Mucosa of rectum (tissue), 2 donors: ENCODE measurements around the gene DPEP3.
"Not testable (repeated sequence)": the region's sequence is repeated elsewhere in the genome, so short reads cannot be mapped to it uniquely, and the experiment has no call there.

Experiments used
- H3K27ac ChIP-seq, 2 donors: one replicate each; pipeline ENCODE4 v1.7.0; 2013; ENCODE audit warnings: inconsistent platforms in 2 of 2, low read depth in 2 of 2, low read length in 2 of 2
- H3K27me3 ChIP-seq, 2 donors: one replicate each; pipeline ENCODE4 v1.7.0; 2013; ENCODE audit warnings: low read length in 2 of 2; ENCODE audit not compliant: control insufficient read depth in 2 of 2, insufficient read depth in 2 of 2
- H3K36me3 ChIP-seq, 2 donors: one replicate each; pipeline ENCODE4 v1.7.0; 2013; ENCODE audit warnings: low read length in 2 of 2; ENCODE audit not compliant: control insufficient read depth in 2 of 2, insufficient read depth in 2 of 2
- H3K4me1 ChIP-seq, 2 donors: one replicate each; pipeline ENCODE4 v1.7.0; 2013; ENCODE audit warnings: low read length in 2 of 2, mild to moderate bottlenecking in 1 of 2; ENCODE audit not compliant: control insufficient read depth in 2 of 2, insufficient read depth in 2 of 2
- H3K4me3 ChIP-seq, 2 donors: one replicate each; pipeline ENCODE4 v1.7.0; 2013; ENCODE audit warnings: low read length in 2 of 2
- H3K9ac ChIP-seq, 2 donors: one replicate each; pipeline ENCODE4 v1.7.0; 2013; ENCODE audit warnings: low read length in 2 of 2, low read depth in 1 of 2, mild to moderate bottlenecking in 1 of 2
- H3K9me3 ChIP-seq, 2 donors: one replicate each; pipeline ENCODE4 v1.7.0; 2013; ENCODE audit warnings: low read length in 2 of 2; ENCODE audit not compliant: control insufficient read depth in 2 of 2
- donor health status: healthy.
- donor health status: Normal muscosa, but diverticular disease.

The DPEP3 gene

DNA sequence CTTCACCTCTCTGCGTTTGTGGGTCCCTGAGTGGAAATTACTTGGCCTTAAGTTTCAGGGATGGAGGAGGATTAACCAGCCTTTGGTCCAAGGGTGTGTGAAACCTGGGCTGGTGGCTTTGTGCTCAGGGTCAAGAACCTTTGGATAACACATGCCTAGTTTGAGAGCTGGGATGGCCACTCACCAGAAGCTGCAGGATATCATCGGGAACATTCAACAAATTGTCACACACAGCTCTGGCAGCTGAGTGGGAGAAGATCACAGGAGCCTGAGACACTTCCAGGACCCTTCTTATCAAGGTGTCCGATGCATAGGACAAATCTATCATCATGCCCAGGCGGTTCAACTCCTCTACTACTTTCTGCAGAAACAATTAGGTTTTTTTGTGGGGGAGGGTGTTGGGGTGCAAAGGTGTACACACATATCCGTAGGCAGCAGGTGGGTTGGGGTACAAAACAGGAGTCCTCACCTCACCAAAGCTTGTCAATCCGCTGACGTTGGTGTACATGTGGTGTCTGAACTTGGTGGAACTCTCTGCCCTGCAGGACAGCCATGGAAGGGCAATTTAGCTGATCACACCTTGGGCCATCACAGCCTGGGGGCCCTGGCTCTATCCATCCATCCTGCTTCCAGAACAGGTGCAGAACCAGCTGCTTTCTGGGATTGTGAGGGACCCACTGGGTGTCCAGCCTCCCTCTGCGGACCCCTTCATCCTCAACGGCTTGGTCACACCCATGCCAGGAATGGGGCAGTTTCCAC, 2.7 kb downstream of the DPEP3 start:
- Histone ChIP-seq H3K4me3 (no peak overlapping the region), H3K27ac (no peak overlapping the region), H3K4me1 (no peaks in the 10 kb centered on the region), H3K27me3 (no peaks in the 10 kb centered on the region), H3K9me3 (no peaks in the 10 kb centered on the region), H3K9ac (no peak overlapping the region), H3K36me3 (no peaks in the 10 kb centered on the region)

DNA sequence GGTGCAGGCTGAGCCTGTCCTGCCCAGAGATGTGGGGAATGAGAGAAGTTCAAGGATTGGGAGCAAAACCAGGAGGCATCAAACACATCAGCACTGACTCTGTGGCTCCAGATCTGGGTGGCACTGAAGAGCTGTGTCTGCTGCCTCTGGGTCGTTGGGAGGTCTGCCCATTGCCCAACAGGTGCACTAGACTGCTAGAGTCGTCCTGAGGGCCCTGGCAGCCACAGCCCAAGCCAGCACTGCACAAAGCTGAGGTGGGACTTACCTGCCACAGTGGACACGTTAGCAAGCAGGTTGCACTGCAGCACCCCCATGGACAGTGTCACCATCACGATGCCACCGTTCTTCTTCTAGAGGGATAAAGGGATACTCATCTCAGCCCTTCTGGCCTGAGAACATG, 3.3 kb downstream of the DPEP3 start:
- Histone ChIP-seq H3K36me3 (no peaks in the 10 kb centered on the region), H3K9me3 (no peaks in the 10 kb centered on the region), H3K9ac (no peak overlapping the region), H3K27ac (no peak overlapping the region), H3K4me3 (no peak overlapping the region), H3K4me1 (no peaks in the 10 kb centered on the region), H3K27me3 (no peaks in the 10 kb centered on the region)

DNA sequence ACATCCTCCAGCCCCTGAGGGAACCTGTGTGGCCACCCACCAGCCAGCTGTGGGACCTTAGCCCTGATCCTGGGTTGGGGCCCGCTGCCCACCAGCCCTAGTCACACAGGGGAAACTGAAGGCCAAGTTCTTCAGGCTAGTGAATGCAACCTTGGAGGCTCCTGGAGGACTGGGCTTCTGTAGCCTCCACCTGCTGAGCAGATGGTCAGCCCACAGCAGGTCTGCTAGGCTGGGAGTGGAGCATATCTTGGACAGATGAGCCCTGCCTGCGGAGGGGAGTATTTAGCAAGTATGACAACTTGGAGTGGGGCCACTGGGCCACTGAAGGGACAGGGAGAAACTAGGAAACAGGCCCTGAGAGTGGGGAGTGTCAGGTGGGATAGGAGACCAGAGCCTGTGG, 4.1 kb downstream of the DPEP3 start:
- Histone ChIP-seq H3K36me3 (no peaks in the 10 kb centered on the region), H3K27me3 (no peaks in the 10 kb centered on the region), H3K4me1 (no peaks in the 10 kb centered on the region), H3K9me3 (no peaks in the 10 kb centered on the region), H3K4me3 (no peak overlapping the region), H3K9ac (no peak overlapping the region), H3K27ac (no peak overlapping the region)

DNA sequence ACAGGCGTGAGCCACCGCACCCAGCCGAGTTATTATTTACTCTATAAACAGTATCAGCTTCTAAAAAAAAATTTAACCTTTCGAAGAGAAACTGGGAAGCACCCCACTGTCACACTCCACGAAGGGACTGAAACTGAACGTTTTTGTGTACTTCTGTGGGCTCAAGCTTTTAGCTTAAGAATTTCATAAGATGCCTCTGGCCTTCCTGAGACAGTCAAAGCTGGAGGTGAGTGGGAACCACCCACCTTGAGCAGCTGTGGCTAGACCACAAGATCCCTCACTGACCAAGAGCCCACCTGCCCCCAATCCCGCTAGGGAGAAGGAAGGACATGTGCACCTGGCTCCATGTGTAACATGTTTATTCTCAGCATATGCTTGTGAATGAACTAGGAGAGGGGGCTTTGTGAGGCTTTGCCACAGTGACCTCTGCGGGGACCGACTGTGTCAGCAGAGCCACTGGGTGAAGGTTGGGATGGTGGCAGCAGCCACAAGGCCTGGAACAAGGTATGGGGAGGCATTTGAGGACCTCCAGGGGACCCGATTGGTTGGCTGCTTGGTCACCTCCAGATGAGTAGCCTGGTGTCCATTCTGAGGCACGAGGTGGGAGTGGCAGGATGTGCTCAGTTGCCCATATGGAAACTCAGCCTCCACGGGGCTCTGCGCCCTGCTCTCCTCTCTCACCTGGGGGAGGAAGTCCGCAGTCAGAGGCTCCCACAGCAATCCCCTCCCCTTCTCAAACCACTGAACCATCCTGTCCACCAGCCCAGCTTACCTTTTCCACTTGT, 4.8 kb downstream of the DPEP3 start:
- Histone ChIP-seq H3K4me3 (no peak overlapping the region), H3K27me3 (no peaks in the 10 kb centered on the region), H3K36me3 (no peaks in the 10 kb centered on the region), H3K9me3 (no peaks in the 10 kb centered on the region), H3K27ac (peak overlapping the region in 1 of 2 donors; percentile 56), H3K4me1 (no peaks in the 10 kb centered on the region), H3K9ac (no peak overlapping the region)

DNA sequence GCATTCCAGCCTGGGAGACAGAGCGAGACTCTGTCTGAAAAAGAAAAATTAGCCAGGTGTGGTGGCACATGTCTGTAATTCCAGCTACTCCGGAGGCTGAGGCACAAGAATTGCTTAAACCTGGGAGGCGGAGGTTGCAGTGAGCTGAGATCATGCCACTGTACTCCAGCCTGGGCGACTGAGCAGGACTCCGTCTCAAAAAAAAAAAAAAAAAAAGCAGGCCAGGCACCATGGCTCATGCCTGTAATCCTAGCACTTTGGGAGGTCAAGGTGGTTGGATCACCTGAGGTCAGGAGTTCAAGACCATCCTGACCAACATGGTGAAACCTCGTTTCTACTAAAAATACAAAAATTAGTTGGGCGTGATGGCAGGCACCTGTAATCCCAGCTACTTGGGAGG, 8.0 kb downstream of the DPEP3 start:
- not testable (repeated sequence) for H3K9ac ChIP-seq, H3K4me3 ChIP-seq, H3K36me3 ChIP-seq, H3K27me3 ChIP-seq, H3K27ac ChIP-seq, H3K9me3 ChIP-seq, H3K4me1 ChIP-seq

DNA sequence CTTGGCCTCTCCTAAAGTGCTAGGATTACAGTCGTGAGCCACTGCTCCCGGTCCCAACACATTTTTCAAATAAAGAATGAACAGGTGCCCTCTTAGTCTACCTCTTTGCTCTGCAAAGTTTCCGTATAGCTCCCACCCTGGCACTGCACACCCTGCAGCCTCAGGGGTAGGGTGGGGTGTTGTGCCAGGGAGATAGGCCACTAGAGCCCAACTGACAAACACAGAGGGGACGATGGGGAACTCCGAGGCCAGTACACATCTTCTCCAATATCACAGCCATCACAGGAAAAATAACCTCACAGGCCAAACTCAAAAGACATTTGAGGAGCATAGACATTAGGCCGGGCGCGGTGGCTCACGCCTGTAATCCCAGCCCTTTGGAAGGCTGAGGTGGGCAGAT, 9.2 kb downstream of the DPEP3 start:
- H3K4me1 ChIP-seq, result peaks cover 11 to 13% of the 10 kb centered on the region in 2 donors
- H3K9ac ChIP-seq, result no peak overlapping the region
- H3K36me3 ChIP-seq, result no peaks in the 10 kb centered on the region
- no peak overlapping the region for H3K27ac ChIP-seq
- no peak overlapping the region for H3K4me3 ChIP-seq
- H3K27me3 ChIP-seq, result peaks cover 2 to 4% of the 10 kb centered on the region in 2 donors
- no peaks in the 10 kb centered on the region for H3K9me3 ChIP-seq

DNA sequence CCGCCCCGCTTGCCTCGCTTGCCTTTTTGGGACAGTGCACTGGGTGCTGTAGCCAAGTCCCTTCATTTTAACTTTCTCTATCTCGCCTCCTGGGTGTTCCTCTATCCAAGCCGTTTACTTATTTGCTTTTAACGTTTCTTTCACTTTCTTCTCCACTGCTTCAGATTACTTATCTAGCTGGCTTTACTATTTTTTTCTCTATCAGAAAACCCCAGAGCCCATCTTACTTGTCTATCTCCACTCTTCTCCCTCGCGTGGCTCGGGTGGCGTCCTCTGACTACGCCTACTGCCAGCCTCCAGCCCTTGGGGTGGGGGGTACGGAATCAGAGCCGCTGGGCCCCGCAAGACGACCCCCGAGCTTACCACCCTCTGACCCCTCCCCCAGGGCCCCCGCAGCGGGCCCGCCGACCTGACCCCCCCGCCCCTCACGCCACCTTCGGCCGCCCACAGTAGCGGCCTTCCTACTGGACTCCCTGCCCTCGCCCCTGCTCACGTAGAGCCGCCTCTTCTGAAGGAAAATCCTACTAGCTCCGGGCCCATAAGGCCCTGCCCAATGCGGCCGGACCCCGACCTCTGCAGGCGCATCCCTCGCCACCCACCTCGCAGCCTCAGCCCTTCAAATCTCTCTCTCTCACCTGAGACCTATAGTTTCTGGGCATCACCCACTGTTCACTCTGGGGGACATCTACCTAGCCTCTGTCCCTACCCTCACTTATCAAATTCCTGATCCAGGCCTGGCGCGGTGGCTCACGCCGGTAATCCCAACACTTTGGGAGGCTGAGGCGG, 10.9 kb downstream of the DPEP3 start:
- Histone ChIP-seq H3K9me3 (no peaks in the 10 kb centered on the region), H3K27ac (peak overlapping the region; percentile 82 to 89), H3K36me3 (no peaks in the 10 kb centered on the region), H3K4me3 (peak overlapping the region; percentile 74 to 79), H3K9ac (peak overlapping the region; percentile 68 to 77), H3K4me1 (peaks cover 11 to 22% of the 10 kb centered on the region in 2 donors), H3K27me3 (peaks cover 2 to 4% of the 10 kb centered on the region in 2 donors)

DNA sequence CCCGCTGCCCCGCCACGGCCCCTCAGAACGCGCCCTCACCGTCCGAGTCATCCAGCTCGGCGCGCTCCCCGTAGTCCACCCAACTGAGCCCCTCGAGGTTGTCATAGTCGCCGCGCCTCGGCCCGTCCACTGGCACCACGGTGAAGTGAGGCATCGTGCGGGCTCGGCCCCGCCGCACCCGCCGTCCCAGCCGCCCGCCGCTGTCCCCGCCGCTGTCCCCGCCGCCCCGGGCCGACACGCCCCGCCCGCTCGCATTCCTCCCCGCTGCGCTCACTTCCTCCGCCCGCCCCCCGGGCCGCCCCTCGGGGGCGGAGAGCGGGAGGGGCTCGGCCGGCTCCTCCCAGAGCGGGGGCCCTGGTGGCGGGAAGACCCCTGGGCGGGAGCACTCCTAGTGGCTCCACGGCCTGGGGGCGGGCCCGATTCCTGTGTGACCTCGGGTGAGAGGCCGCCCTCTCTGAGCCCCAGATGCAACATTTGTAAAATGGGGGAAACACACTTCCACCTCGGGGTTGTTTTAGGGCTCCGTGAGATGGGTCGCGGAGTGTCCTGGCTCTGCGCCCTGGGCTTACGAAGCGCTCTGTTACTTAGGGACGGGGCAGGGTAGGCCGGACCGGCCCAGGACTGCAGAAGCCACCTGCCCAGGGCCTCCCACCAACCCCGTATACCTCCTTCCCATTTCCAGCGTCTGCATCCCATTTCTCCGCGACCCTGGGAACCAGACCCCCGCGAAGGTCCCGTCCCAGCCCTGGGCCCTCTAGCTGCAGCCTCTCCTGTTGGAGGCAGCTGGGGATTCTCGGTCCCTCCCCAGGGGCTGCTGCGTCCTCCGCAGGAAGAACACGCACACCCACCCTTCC, 11.7 kb downstream of the DPEP3 start, which contains the start of gene SLC12A4:
Gene SLC12A4 (minus strand): TSS at position 238 of the 854 bp plus-strand sequence. CDS start 84 bp downstream, at position 154.
- Histone ChIP-seq H3K27ac (peak within 1 kb of the TSS; percentile 82 to 89), H3K4me1 (peaks cover 11 to 24% of the 10 kb centered on the region in 2 donors), H3K36me3 (no peaks in the 10 kb centered on the region), H3K9ac (peak within 1 kb of the TSS; percentile 68 to 77), H3K4me3 (peak within 1 kb of the TSS; percentile 74 to 79), H3K27me3 (peaks cover 2 to 4% of the 10 kb centered on the region in 2 donors), H3K9me3 (no peaks in the 10 kb centered on the region)

DNA sequence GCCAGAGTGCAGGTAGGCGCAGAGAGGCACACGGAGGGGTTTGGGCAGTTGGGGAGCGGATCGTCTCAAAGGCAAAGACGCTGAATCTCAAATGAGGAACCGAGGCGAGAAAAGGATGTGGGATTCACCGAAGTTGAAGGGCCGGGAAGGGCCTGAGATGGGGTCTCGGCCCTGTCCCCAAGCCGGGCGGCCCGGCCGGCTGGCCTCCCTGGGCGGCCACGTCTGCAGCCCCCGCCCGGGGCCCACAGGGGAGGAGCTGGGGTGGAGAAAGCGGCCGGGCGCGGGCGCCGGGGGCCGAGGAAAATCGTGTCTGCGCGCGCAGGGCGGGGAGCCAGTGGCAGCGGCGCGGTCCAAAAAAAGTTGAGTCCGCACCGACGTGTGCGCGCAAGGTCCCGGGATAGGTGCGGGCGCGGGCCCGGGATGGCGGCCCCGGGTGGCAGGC, 12.3 kb downstream of the DPEP3 start:
- Histone ChIP-seq H3K27me3 (peaks cover 2 to 4% of the 10 kb centered on the region in 2 donors), H3K4me3 (peak overlapping the region; percentile 64 to 74), H3K9ac (peak overlapping the region; percentile 34 to 77), H3K27ac (peak overlapping the region; percentile 82 to 89), H3K4me1 (peaks cover 11 to 24% of the 10 kb centered on the region in 2 donors), H3K36me3 (no peaks in the 10 kb centered on the region), H3K9me3 (no peaks in the 10 kb centered on the region)
